Measurements from ENCODE around the gene KRT8. TPM values are rescaled to one million over a fixed set of nuclear protein-coding genes. Genes with fewer than 3 reads are reported as not detected.

KRT8 gene
- total and polyA plus RNA-seq, 2 of the 13 experiments (the other 11 are each of a cell fraction or from before 2014, with no cell fraction given), result 498 to 718 TPM

GRCh38 chr12:52925717-52926595 lies 21.1 kb upstream of the KRT8 start (continued):
- TF ChIP-seq ZNF33A (CRISPR knock-in tag; IDR thresholded peaks at IDR 0.05; ENCODE audit: borderline replicate concordance) (no peak), ZFX (CRISPR knock-in tag; IDR thresholded peaks at IDR 0.05; ENCODE audit: low read depth) (peak; percentile 46; the same call in 1 of the 2 replicates), ZNF768 (CRISPR knock-in tag; IDR thresholded peaks at IDR 0.05) (no peak), KAT2B (IDR thresholded peaks at IDR 0.05; ENCODE audit: borderline replicate concordance, low read depth, low read length) (no peak), SAP130 (CRISPR knock-in tag; IDR thresholded peaks at IDR 0.05; ENCODE audit: low read depth) (peak; percentile 74; the same call in 1 of the 2 replicates), FUBP1 (CRISPR knock-in tag; IDR thresholded peaks at IDR 0.05; ENCODE audit: borderline replicate concordance) (no peak), MTERF4 (CRISPR knock-in tag; IDR thresholded peaks at IDR 0.05) (peak; percentile 43; the same call in 1 of the 2 replicates), ZSCAN21 (CRISPR knock-in tag; IDR thresholded peaks at IDR 0.05; ENCODE audit: borderline replicate concordance) (no peak), ZNF577 (CRISPR knock-in tag; IDR thresholded peaks at IDR 0.05; ENCODE audit: borderline replicate concordance, low read depth) (no peak), JDP2 (CRISPR knock-in tag; IDR thresholded peaks at IDR 0.05; ENCODE audit: borderline replicate concordance) (no peak), FOXC1 (CRISPR knock-in tag; IDR thresholded peaks at IDR 0.05; ENCODE audit: borderline replicate concordance) (no peak), ZMAT3 (CRISPR knock-in tag; conservative IDR thresholded peaks at IDR 0.05) (0 out of 2 replicates have a peak, but pooled peaks have one; percentile 55), ZBTB39 (CRISPR knock-in tag; IDR thresholded peaks at IDR 0.05) (no peak), ZNF451 (CRISPR knock-in tag; IDR thresholded peaks at IDR 0.05) (no peak), HDAC1 (CRISPR knock-in tag; IDR thresholded peaks at IDR 0.05) (0 out of 2 replicates have a peak, but pooled peaks have one; percentile 5), CREM (IDR thresholded peaks at IDR 0.05) (peak; percentile 64), CREM (CRISPR knock-in tag; IDR thresholded peaks at IDR 0.05) (no peak), SOX13 (IDR thresholded peaks at IDR 0.05) (no peak), SOX13 (CRISPR knock-in tag; conservative IDR thresholded peaks at IDR 0.05 in 1 of 2, IDR thresholded peaks at IDR 0.05 in 1 of 2) (peak in 1 of 2 experiments; percentile 37; a peak in 2 of 4 replicates), ZNF530 (CRISPR knock-in tag; IDR thresholded peaks at IDR 0.05; ENCODE audit: low read depth) (no peak), CENPBD1 (CRISPR knock-in tag; IDR thresholded peaks at IDR 0.05; ENCODE audit: borderline replicate concordance, low read depth) (no peak), ZNF512 (CRISPR knock-in tag; IDR thresholded peaks at IDR 0.05) (no peak)
